A549 (cell line): Measurements from ENCODE around the gene NOD2.

Experiments used
- BHLHE40 ChIP-seq: IDR thresholded peaks from 2 replicates; pipeline ENCODE4 v1.6.1; 2012; ENCODE audit warnings: low read depth, low read length, inconsistent platforms
- CEBPB ChIP-seq, 2 experiments: fragments of >200 bp in 1 of 2; sonication (Bioruptor Twin) in 1 of 2; formaldehyde crosslinking in 1 of 2; IDR thresholded peaks; 2 replicates each; pipeline ENCODE4 v1.6.1; 2012 to 2016
- E2F6 ChIP-seq: IDR thresholded peaks from 2 replicates; pipeline ENCODE4 v1.6.1; 2012; ENCODE audit warnings: low read depth, borderline replicate concordance
- MAZ ChIP-seq: fragments of 150-350 bp; IDR thresholded peaks from 2 replicates; pipeline ENCODE4 v1.6.1; 2014; ENCODE audit warnings: antibody characterized with exemption, low read depth, low read length, borderline replicate concordance
- POLR2A ChIP-seq: IDR thresholded peaks from 2 replicates; pipeline ENCODE4 v1.6.1; 2012; ENCODE audit warnings: mild to moderate bottlenecking, low read length
- POLR2AphosphoS2 ChIP-seq: conservative IDR thresholded peaks from 2 replicates; pipeline ENCODE4 v1.6.1; 2012; ENCODE audit warnings: low read length, improper control_type of control experiment, inconsistent platforms
- TF ChIP-seq, protein P1 (sequence below): fragments of >200 bp; sonication (Bioruptor Twin); formaldehyde crosslinking; IDR thresholded peaks from 3 replicates; pipeline ENCODE4 v1.5.1; 2016

DNA sequence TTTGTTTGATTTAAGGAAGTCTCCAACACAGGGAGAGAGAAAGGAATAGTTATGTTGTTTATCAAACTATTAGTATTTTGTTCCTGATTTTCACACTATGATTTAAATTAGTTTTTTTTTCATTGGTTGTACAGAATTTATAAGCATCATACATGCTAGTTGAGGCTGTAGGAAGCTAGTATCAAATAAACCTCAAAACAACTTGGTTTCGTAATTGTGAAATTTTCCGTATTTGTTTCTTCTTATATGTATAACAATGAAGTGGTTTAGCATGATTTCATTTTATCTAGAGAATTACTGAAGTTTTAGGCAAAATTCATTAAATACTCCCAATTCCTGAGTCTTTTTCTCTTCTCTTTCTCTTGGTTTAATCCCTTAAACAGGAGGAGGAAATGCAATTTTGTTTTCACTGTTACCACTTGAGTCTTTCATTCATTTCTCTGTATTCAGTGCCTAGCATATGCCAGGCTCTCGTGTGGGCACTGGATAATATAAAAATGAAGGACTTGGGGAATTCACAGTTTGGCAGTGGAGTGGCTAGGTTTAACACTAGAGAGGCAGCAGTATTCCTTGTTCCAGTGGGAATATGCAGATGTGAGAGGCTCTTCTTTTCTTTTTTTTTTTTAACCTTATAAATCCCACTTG, 50.3 kb downstream of the NOD2 start:
- TF ChIP-seq, protein P1, sequence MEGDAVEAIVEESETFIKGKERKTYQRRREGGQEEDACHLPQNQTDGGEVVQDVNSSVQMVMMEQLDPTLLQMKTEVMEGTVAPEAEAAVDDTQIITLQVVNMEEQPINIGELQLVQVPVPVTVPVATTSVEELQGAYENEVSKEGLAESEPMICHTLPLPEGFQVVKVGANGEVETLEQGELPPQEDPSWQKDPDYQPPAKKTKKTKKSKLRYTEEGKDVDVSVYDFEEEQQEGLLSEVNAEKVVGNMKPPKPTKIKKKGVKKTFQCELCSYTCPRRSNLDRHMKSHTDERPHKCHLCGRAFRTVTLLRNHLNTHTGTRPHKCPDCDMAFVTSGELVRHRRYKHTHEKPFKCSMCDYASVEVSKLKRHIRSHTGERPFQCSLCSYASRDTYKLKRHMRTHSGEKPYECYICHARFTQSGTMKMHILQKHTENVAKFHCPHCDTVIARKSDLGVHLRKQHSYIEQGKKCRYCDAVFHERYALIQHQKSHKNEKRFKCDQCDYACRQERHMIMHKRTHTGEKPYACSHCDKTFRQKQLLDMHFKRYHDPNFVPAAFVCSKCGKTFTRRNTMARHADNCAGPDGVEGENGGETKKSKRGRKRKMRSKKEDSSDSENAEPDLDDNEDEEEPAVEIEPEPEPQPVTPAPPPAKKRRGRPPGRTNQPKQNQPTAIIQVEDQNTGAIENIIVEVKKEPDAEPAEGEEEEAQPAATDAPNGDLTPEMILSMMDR, result no peak
- TF ChIP-seq MAZ (no peak), POLR2A (no peak), BHLHE40 (no peak), E2F6 (no peak), CEBPB (IDR thresholded peaks at IDR 0.05) (no peak), POLR2AphosphoS2 (no peak)
